K562 (cell line): ENCODE measurements around the gene ANXA8. TPM values are rescaled to one million over a fixed set of nuclear protein-coding genes. Genes with fewer than 3 reads are reported as not detected.

Experiments used
- ATAC-seq: fragments of 200-7000 bp; cut with Tn5 transposase; 3 replicates; pipeline ENCODE4 v1.9.1; 2020; ENCODE audit warnings: moderate library complexity
- BruUV-seq: library from RNA; stranded (reverse); fragments of 400-500 nt; replicated peaks from 2 replicates; lab custom pipeline; 2021; lab: Mats Ljungman, UMichigan
- CTCF ChIA-PET: fragments of 300-600 bp; formaldehyde crosslinking; extraction: SDS; loops from one replicate; lab custom pipeline; 2021; ENCODE audit warnings: low intra/inter-chr PET ratio; lab: Yijun Ruan, JAX
- POLR2A ChIA-PET: fragments of 300-600, 350-650 bp; sonication (Branson Sonifier 250); formaldehyde crosslinking; extraction: SDS; loops from one replicate; lab custom pipeline; 2021; ENCODE audit warnings: antibody characterized with exemption, inconsistent platforms; lab: Yijun Ruan, JAX
- DNase-seq, 4 experiments: peaks; one replicate each; pipeline versions ENCODE4 v3.0.0 to v3.0.0-alpha.2; 2011 to 2018; ENCODE audit warnings: low spot score in 3 of 4, mixed read lengths in 3 of 4; ENCODE audit errors: extremely low read depth in 1 of 4
- FAIRE-seq: peaks from 2 replicates; lab custom pipeline; 2011; peaks lifted over from hg19 to GRCh38; lab: Jason Lieb, UNC
- H2AFZ ChIP-seq: 2 replicates; pipeline ENCODE4 v1.6.0; 2011; ENCODE audit warnings: low read depth, low read length, control low read depth, inconsistent platforms
- H3K27ac ChIP-seq: fragments of 200-600 bp; 3 replicates; pipeline ENCODE4 v1.8.0; 2011; ENCODE audit warnings: low read depth, mild to moderate bottlenecking, control low read depth, inconsistent platforms, low read length, moderate library complexity, mixed read lengths; ENCODE audit errors: extremely low read depth
- H3K27me3 ChIP-seq, 2 experiments: fragments of 300-600 bp in 1 of 2; 2 replicates in 1 of 2; 3 replicates in 1 of 2; pipeline versions ENCODE4 v1.6.0 to v1.8.0; 2011; ENCODE audit warnings: inconsistent platforms in 2 of 2, low read length in 2 of 2, mild to moderate bottlenecking in 1 of 2, mixed read lengths in 1 of 2, moderate library complexity in 1 of 2; ENCODE audit not compliant: control insufficient read depth in 2 of 2, insufficient read depth in 2 of 2
- H3K36me3 ChIP-seq: fragments of 300-600 bp; 3 replicates; pipeline ENCODE4 v1.8.0; 2011; ENCODE audit warnings: mild to moderate bottlenecking, low read length, inconsistent platforms; ENCODE audit not compliant: control insufficient read depth, insufficient read depth
- H3K4me1 ChIP-seq, 2 experiments: fragments of 200-600 bp in 1 of 2; replicated peaks in 1 of 2; 2 replicates in 1 of 2; 3 replicates in 1 of 2; pipeline versions ENCODE4 v1.5.1 to v1.8.0; 2011; ENCODE audit warnings: inconsistent platforms in 2 of 2, low read length in 2 of 2, mild to moderate bottlenecking in 1 of 2, mixed read lengths in 1 of 2, moderate library complexity in 1 of 2; ENCODE audit not compliant: control insufficient read depth in 2 of 2, insufficient read depth in 2 of 2
- H3K4me2 ChIP-seq: 2 replicates; pipeline ENCODE4 v1.6.1; 2011; ENCODE audit warnings: low read length, control low read depth, inconsistent platforms, mixed read lengths; ENCODE audit not compliant: insufficient read depth
- H3K4me3 ChIP-seq: fragments of 200-600 bp; sonication (generic), shearing (Covaris generic); 2 replicates; pipeline ENCODE4 v1.5.1; 2016; ENCODE audit warnings: control low read depth, inconsistent platforms
- H3K79me2 ChIP-seq: fragments of 200-600 bp; 3 replicates; pipeline ENCODE4 v1.8.0; 2011; ENCODE audit warnings: low read length, inconsistent platforms; ENCODE audit not compliant: control insufficient read depth, insufficient read depth
- H3K9ac ChIP-seq, 2 experiments: 2 replicates each; pipeline versions ENCODE4 v1.6.0 to v1.6.1; 2011; ENCODE audit warnings: low read depth in 2 of 2, low read length in 2 of 2, control low read depth in 1 of 2, inconsistent platforms in 1 of 2, mild to moderate bottlenecking in 1 of 2, mixed read lengths in 1 of 2; ENCODE audit not compliant: insufficient read depth in 1 of 2
- H3K9me1 ChIP-seq: one replicate; pipeline ENCODE4 v1.6.0; 2011; ENCODE audit warnings: inconsistent platforms, mild to moderate bottlenecking, low read length, moderate library complexity; ENCODE audit not compliant: control insufficient read depth, insufficient read depth
- H3K9me3 ChIP-seq: replicated peaks from 2 replicates; pipeline ENCODE4 v1.5.1; 2011; ENCODE audit warnings: low read depth, low read length, inconsistent platforms; ENCODE audit not compliant: control insufficient read depth, insufficient read depth
- H4K20me1 ChIP-seq: replicated peaks from 2 replicates; pipeline ENCODE4 v1.6.1; 2011; ENCODE audit warnings: low read length, inconsistent platforms, mixed read lengths; ENCODE audit not compliant: control insufficient read depth, insufficient read depth
- COPS2 ChIP-seq: fragments of 450-650 bp; conservative IDR thresholded peaks from 2 replicates; pipeline ENCODE4 v1.6.1; 2016; ENCODE audit warnings: mild to moderate bottlenecking, moderate library complexity
- CREM ChIP-seq: IDR thresholded peaks from 2 replicates; pipeline ENCODE4 v1.6.1; 2014; ENCODE audit warnings: antibody characterized with exemption, low read depth
- ETV6 ChIP-seq, 3 experiments: fragments of 150-350 bp in 1 of 3; sonication (generic) in 1 of 3; formaldehyde crosslinking in 1 of 3; IDR thresholded peaks; 2 replicates each; pipeline versions ENCODE4 v1.6.1 to v1.8.0; 2014 to 2022; ENCODE audit warnings: borderline replicate concordance in 2 of 3, low read depth in 2 of 3, antibody characterized with exemption in 1 of 3, low read length in 1 of 3, mild to moderate bottlenecking in 1 of 3, missing genetic modification reagents in 1 of 3
- FOXJ3 ChIP-seq: sonication (generic); formaldehyde crosslinking; IDR thresholded peaks from 2 replicates; pipeline ENCODE4 v1.4.0; 2020; ENCODE audit warnings: mild to moderate bottlenecking, missing genetic modification reagents
- JUND ChIP-seq, 2 experiments: IDR thresholded peaks; 2 replicates in 1 of 2; 3 replicates in 1 of 2; pipeline ENCODE4 v1.6.1; 2011; ENCODE audit warnings: borderline replicate concordance in 2 of 2, low read depth in 2 of 2, low read length in 2 of 2, improper control_type of control experiment in 1 of 2, missing biosample characterization in 1 of 2, missing genetic modification characterization in 1 of 2, missing genetic modification reagents in 1 of 2
- KAT8 ChIP-seq: fragments of 450-650 bp; IDR thresholded peaks from 2 replicates; pipeline ENCODE4 v1.6.1; 2016; ENCODE audit warnings: low read depth, mild to moderate bottlenecking
- MCM3 ChIP-seq: fragments of 450-650 bp; IDR thresholded peaks from 2 replicates; pipeline ENCODE4 v1.6.1; 2016
- RBM14 ChIP-seq: fragments of 200-400 bp; formaldehyde crosslinking; IDR thresholded peaks from 2 replicates; pipeline ENCODE4 v1.6.1; 2018; ENCODE audit warnings: low read depth, mild to moderate bottlenecking, low read length, moderate library complexity, borderline replicate concordance; ENCODE audit not compliant: insufficient read depth
- ZNF436 ChIP-seq: fragments of 250-450, 450-650 bp; sonication (Bioruptor Pico); formaldehyde crosslinking; IDR thresholded peaks from 2 replicates; pipeline ENCODE4 v1.7.0; 2020; ENCODE audit warnings: mild to moderate bottlenecking
- ZNF778 ChIP-seq: fragments of 450-650 bp; formaldehyde crosslinking; IDR thresholded peaks from 2 replicates; pipeline ENCODE4 v1.4.0; 2020; ENCODE audit warnings: mild to moderate bottlenecking, moderate library complexity
- WGBS: fragments of 100-300 bp; shearing (Covaris generic); methylation state at CpG from one replicate; pipeline ENCODE4 v1.1.6; 2016; ENCODE audit warnings: low coverage, mixed read lengths; ENCODE audit not compliant: insufficient coverage; ENCODE audit errors: missing lambda C conversion rate; 5-methylcytosine and 5-hydroxymethylcytosine counted together
- in situ Hi-C: fragments of 300-500 bp; cut with MboI; formaldehyde crosslinking; loops from 4 replicates; pipeline ENCODE4 v1.15.0; 2018; ENCODE audit warnings: inconsistent platforms, mixed read lengths
- intact Hi-C: fragments of 100-400 bp; cut with micrococcal nuclease; formaldehyde crosslinking; loops from 2 replicates; pipeline ENCODE4 v1.14.2; 2022
- polyA plus RNA-seq, 8 experiments: library from polyadenylated mRNA; depleted of rRNA in 4 of 8; stranded (reverse) in 5 of 8; unstranded in 3 of 8; fragments of >200 nt; fragmentation: Nextera tagmentation in 2 of 8; fragmentation: Illumina TruSeq in 1 of 8; extraction: Ambion mirVana in 2 of 8; extraction: Trizol in 1 of 8; gene quantifications; 2 replicates each; pipeline versions ENCODE4 v1.2.1 to v1.2.3, GENCODE V29; 2011 to 2014; ENCODE audit warnings: inconsistent platforms in 1 of 8, missing spikeins in 1 of 8
- total RNA-seq, 7 experiments: library from RNA; depleted of rRNA in 6 of 7; stranded (reverse); fragments of >200 nt in 6 of 7; fragmentation: Illumina TruSeq in 2 of 7; extraction: Trizol in 2 of 7; gene quantifications; 2 replicates each; pipeline versions ENCODE4 v1.2.1 to v1.2.3, GENCODE V29; 2011 to 2021; ENCODE audit warnings: low replicate concordance in 1 of 7
- TF ChIP-seq, protein P1 (sequence below): fragments of 450-650 bp; formaldehyde crosslinking; IDR thresholded peaks from 2 replicates; pipeline ENCODE4 v1.4.0; 2022; ENCODE audit warnings: missing genetic modification characterization
- TF ChIP-seq, protein P2 (sequence below): fragments of 250-450 bp; sonication (Bioruptor Pico); IDR thresholded peaks from 2 replicates; pipeline ENCODE4 v1.8.0; 2021; ENCODE audit warnings: moderate library complexity, mild to moderate bottlenecking, inconsistent platforms

ANXA8 gene
- total and polyA plus RNA-seq, 9 of the 15 experiments (the other 6 are each of a cell fraction or from before 2014, with no cell fraction given) = not detected

DNA sequence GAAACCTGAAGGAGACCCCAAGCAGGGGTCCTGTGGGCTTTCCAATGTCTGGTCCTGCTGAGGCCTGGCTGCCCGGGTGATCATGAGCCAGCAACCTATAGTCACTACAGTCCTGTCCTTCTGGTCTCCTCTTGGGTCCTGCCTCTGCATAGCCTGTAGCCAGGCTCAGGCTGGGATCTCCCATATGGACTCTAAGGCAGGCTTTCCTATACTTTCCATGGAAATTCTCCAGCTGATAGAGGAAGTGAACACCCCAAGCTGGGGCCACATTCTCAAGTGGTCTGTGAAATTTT lies 26.4 kb downstream of the ANXA8 start:
- in situ Hi-C loops = no loop called here
- no peaks in the 10 kb centered on the region for H3K9me3 ChIP-seq
- no peak overlapping the region for H2AFZ ChIP-seq
- peaks cover 0 to 12% of the 10 kb centered on the region in 2 experiments; a peak in 1 of 5 replicates for H3K4me1 ChIP-seq
- peak in 1 of 4 experiments; percentile 1 for DNase-seq
- no peak overlapping the region for H3K27ac ChIP-seq
- FAIRE-seq = no peak
- H4K20me1 ChIP-seq = no peaks in the 10 kb centered on the region; the same call in 1 of the 2 replicates
- ChIA-PET POLR2A (no interaction called here), CTCF (no interaction called here)
- no peak overlapping the region for H3K4me3 ChIP-seq
- 6% methylated on average over 1 of the region's 1 CpG for WGBS
- H3K4me2 ChIP-seq = no peak overlapping the region
- no peak overlapping the region for H3K9ac ChIP-seq
- intact Hi-C loops = no loop called here
- H3K79me2 ChIP-seq = no peaks in the 10 kb centered on the region
- no peaks in the 10 kb centered on the region for H3K9me1 ChIP-seq
- no peaks in the 10 kb centered on the region for H3K36me3 ChIP-seq
- no TSS peak for BruUV-seq
- H3K27me3 ChIP-seq = peaks cover 8 to 35% of the 10 kb centered on the region in 2 experiments; a peak in 4 of 5 replicates
- ATAC-seq = no peak
- TF ChIP-seq, protein P1, sequence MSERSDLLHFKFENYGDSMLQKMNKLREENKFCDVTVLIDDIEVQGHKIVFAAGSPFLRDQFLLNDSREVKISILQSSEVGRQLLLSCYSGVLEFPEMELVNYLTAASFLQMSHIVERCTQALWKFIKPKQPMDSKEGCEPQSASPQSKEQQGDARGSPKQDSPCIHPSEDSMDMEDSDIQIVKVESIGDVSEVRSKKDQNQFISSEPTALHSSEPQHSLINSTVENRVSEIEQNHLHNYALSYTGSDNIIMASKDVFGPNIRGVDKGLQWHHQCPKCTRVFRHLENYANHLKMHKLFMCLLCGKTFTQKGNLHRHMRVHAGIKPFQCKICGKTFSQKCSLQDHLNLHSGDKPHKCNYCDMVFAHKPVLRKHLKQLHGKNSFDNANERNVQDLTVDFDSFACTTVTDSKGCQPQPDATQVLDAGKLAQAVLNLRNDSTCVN = no peak
- no peak for TF ChIP-seq KAT8
- no peak for TF ChIP-seq ZNF436 (CRISPR knock-in tag)
- TF ChIP-seq ETV6 (IDR thresholded peaks at IDR 0.05; ENCODE audit: borderline replicate concordance in 1 of 2, low read depth in 2 of 2, low read length in 1 of 2) = no peak
- no peak for TF ChIP-seq ETV6 (CRISPR knock-in tag; IDR thresholded peaks at IDR 0.05; ENCODE audit: borderline replicate concordance)
- no peak for TF ChIP-seq CREM
- TF ChIP-seq RBM14 = no peak
- no peak for TF ChIP-seq MCM3
- no peak for TF ChIP-seq COPS2
- no peak for TF ChIP-seq FOXJ3 (CRISPR knock-in tag)
- TF ChIP-seq, protein P2, sequence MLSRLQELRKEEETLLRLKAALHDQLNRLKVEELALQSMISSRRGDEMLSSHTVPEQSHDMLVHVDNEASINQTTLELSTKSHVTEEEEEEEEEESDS = no peak
- TF ChIP-seq JUND (IDR thresholded peaks at IDR 0.05; ENCODE audit: borderline replicate concordance, low read depth, low read length) = no peak
- TF ChIP-seq JUND (tag; IDR thresholded peaks at IDR 0.05; ENCODE audit: borderline replicate concordance, low read depth, low read length) = no peak
- TF ChIP-seq ZNF778 (CRISPR knock-in tag) = no peak
